Measurements from ENCODE around the gene ZFR.

GRCh38 chr5:32476891-32477290 lies 32.4 kb upstream of the ZFR start:
- TF ChIP-seq POLR2A (IDR thresholded peaks at IDR 0.05; ENCODE audit: low read depth, low read length), result no peak
- TF ChIP-seq TAF1 (IDR thresholded peaks at IDR 0.05; ENCODE audit: low read depth, low read length), result no peak

All from GM12891 (cell line).